CD14-positive monocyte (primary cell): ENCODE results near the gene GLA. TPM values are rescaled to one million over a fixed set of nuclear protein-coding genes. Genes with fewer than 3 reads are reported as not detected.
A peak's percentile ranks its signal among the peaks of the same experiment; 100 is the strongest.

Source experiments
- DNase-seq, 3 donors: peaks; one replicate each; pipeline ENCODE4 v3.0.0-alpha.2; 2011 to 2022
- H2AFZ ChIP-seq: 2 replicates; pipeline ENCODE4 v1.6.0; 2012; ENCODE audit warnings: mild to moderate bottlenecking, low read depth, low read length, inconsistent platforms; ENCODE audit not compliant: insufficient read depth, poor library complexity, severe bottlenecking
- H3K27ac ChIP-seq, 2 donors: 1 replicate in 1 of 2; 2 replicates in 1 of 2; pipeline ENCODE4 v1.5.1; 2012 to 2013; ENCODE audit warnings: low read length in 2 of 2, control low read depth in 1 of 2, inconsistent platforms in 1 of 2, low read depth in 1 of 2, mild to moderate bottlenecking in 1 of 2
- H3K27me3 ChIP-seq, 2 donors: one replicate each; pipeline versions ENCODE4 v1.6.0 to v1.6.1; 2011 to 2013; ENCODE audit warnings: low read length in 2 of 2; ENCODE audit not compliant: control insufficient read depth in 2 of 2, insufficient read depth in 2 of 2
- H3K36me3 ChIP-seq, 2 donors: replicated peaks in 1 of 2; 1 replicate in 1 of 2; 2 replicates in 1 of 2; pipeline versions ENCODE4 v1.5.1 to v1.6.1; 2012 to 2013; ENCODE audit warnings: low read length in 2 of 2, control low read depth in 1 of 2, inconsistent platforms in 1 of 2, mild to moderate bottlenecking in 1 of 2; ENCODE audit not compliant: insufficient read depth in 2 of 2, control insufficient read depth in 1 of 2
- H3K4me1 ChIP-seq, 2 donors: 1 replicate in 1 of 2; 2 replicates in 1 of 2; pipeline versions ENCODE4 v1.5.1 to v1.6.1; 2012 to 2013; ENCODE audit warnings: low read length in 2 of 2, control low read depth in 1 of 2, inconsistent platforms in 1 of 2, mild to moderate bottlenecking in 1 of 2, moderate library complexity in 1 of 2; ENCODE audit not compliant: insufficient read depth in 2 of 2, control insufficient read depth in 1 of 2
- H3K4me2 ChIP-seq: replicated peaks from 2 replicates; pipeline ENCODE3; 2012; ENCODE audit warnings: low read length, moderate library complexity, mild to moderate bottlenecking; ENCODE audit not compliant: poor library complexity, severe bottlenecking; ENCODE audit errors: extremely low read depth
- H3K4me3 ChIP-seq, 3 experiments: fragments of 200-600 bp in 1 of 3; sonication (generic) in 1 of 3; replicated peaks in 1 of 3; 1 replicate in 2 of 3; 2 replicates in 1 of 3; pipeline ENCODE4 v1.5.1; 2011 to 2013; ENCODE audit warnings: low read length in 3 of 3, mild to moderate bottlenecking in 3 of 3, control low read depth in 2 of 3, low read depth in 2 of 3, inconsistent platforms in 1 of 3, moderate library complexity in 1 of 3
- H3K79me2 ChIP-seq: 2 replicates; pipeline ENCODE4 v1.6.0; 2012; ENCODE audit warnings: mild to moderate bottlenecking, control low read depth, inconsistent platforms, low read length, moderate library complexity; ENCODE audit not compliant: insufficient read depth
- H3K9ac ChIP-seq: 2 replicates; pipeline ENCODE4 v1.6.0; 2017; ENCODE audit warnings: low read length, mild to moderate bottlenecking; ENCODE audit not compliant: insufficient read depth, poor library complexity, severe bottlenecking
- H3K9me3 ChIP-seq, 2 donors: replicated peaks in 1 of 2; 1 replicate in 1 of 2; 2 replicates in 1 of 2; pipeline versions ENCODE4 v1.5.1 to v1.6.1; 2012 to 2013; ENCODE audit warnings: low read length in 2 of 2, control low read depth in 1 of 2; ENCODE audit not compliant: control insufficient read depth in 1 of 2, insufficient read depth in 1 of 2
- H4K20me1 ChIP-seq: 2 replicates; pipeline ENCODE4 v1.6.0; 2012; ENCODE audit warnings: mild to moderate bottlenecking, low read length, control low read depth, moderate library complexity; ENCODE audit not compliant: insufficient read depth
- H3K27ac Mint-ChIP-seq, 7 donors: one replicate each; pipeline ENCODE4 v1.8.0; 2020; ENCODE audit warnings: mild to moderate bottlenecking in 7 of 7, mixed read lengths in 7 of 7, moderate library complexity in 6 of 7, inconsistent platforms in 2 of 7
- H3K27me3 Mint-ChIP-seq, 3 donors: one replicate each; pipeline ENCODE4 v1.8.0; 2021 to 2022; ENCODE audit warnings: low read depth in 3 of 3, mild to moderate bottlenecking in 3 of 3, mixed read lengths in 3 of 3, moderate library complexity in 3 of 3, inconsistent platforms in 1 of 3
- H3K36me3 Mint-ChIP-seq, 2 donors: one replicate each; pipeline ENCODE4 v1.8.0; 2020; ENCODE audit warnings: mixed read lengths in 2 of 2, inconsistent platforms in 1 of 2, mild to moderate bottlenecking in 1 of 2
- H3K4me1 Mint-ChIP-seq: one replicate; pipeline ENCODE4 v1.8.0; 2020; ENCODE audit warnings: mild to moderate bottlenecking, mixed read lengths
- H3K4me3 Mint-ChIP-seq, 2 donors: one replicate each; pipeline ENCODE4 v1.8.0; 2020; ENCODE audit warnings: mild to moderate bottlenecking in 2 of 2, mixed read lengths in 2 of 2, moderate library complexity in 1 of 2
- H3K9me3 Mint-ChIP-seq, 7 donors: one replicate each; pipeline ENCODE4 v1.8.0; 2020 to 2022; ENCODE audit warnings: mixed read lengths in 7 of 7, mild to moderate bottlenecking in 6 of 7, moderate library complexity in 6 of 7, inconsistent platforms in 2 of 7
- CTCF ChIP-seq: fragments of 200-600 bp; IDR thresholded peaks from one replicate; pipeline ENCODE4 v1.8.0; 2022; ENCODE audit warnings: antibody characterized with exemption, mild to moderate bottlenecking
- WGBS: methylation state at CpG from one replicate; pipeline ENCODE4 v1.1.5; 2013; ENCODE audit warnings: missing lambda C conversion rate; ENCODE audit not compliant: insufficient coverage; 5-methylcytosine and 5-hydroxymethylcytosine counted together
- intact Hi-C, 2 donors: fragments of 100-400 bp; cut with micrococcal nuclease; formaldehyde crosslinking; loops; one replicate each; pipeline versions ENCODE4 v1.15.0 to v1.15.1; 2023
- polyA plus RNA-seq, 3 donors: library from polyadenylated mRNA; depleted of rRNA in 1 of 3; unstranded in 2 of 3; stranded (reverse) in 1 of 3; fragments of 300-500 nt in 2 of 3; fragments of >200 nt in 1 of 3; fragmentation: Illumina TruSeq in 2 of 3; gene quantifications; 1 replicate in 2 of 3; 2 replicates in 1 of 3; pipeline ENCODE4 v1.2.3, GENCODE V29; 2012 to 2021

Gene GLA
- polyA plus RNA-seq, 3 donors: 64.0 to 101 (median 80.0) TPM

DNA sequence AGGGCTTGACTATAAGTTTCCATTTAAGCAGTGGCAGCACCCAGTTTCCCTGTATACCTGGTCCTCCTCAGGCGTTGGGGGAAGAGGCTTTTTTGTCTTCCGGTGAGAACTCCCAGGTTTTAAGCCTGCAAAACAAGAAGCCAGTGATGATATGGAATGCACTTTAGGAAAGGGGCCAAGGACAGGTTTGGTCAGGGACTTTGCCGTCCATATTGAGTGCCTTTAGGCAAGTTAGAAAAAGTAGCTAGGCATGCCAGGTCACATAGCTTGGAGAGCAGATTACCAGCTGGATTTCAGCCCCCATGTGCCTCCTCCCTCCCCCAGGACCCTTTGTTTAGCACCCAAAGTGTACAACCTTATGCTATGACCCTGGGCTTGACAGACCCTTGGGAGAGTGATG, 45.6 kb downstream of the GLA start:
- Mint-ChIP-seq H3K27ac (no peak overlapping the region), H3K4me1 (no peaks in the 10 kb centered on the region), H3K36me3 (peaks cover 62 to 81% of the 10 kb centered on the region in 2 donors), H3K27me3 (peaks cover 0 to 1% (median 0%) of the 10 kb centered on the region in 3 donors), H3K9me3 (no peaks in the 10 kb centered on the region), H3K4me3 (no peak overlapping the region)
- Histone ChIP-seq H3K9me3 (no peaks in the 10 kb centered on the region), H3K4me3 (no peak overlapping the region), H3K36me3 (peaks cover 69 to 89% of the 10 kb centered on the region in 2 donors), H3K9ac (no peak overlapping the region), H2AFZ (no peak overlapping the region), H3K79me2 (no peaks in the 10 kb centered on the region), H3K27ac (no peak overlapping the region), H3K4me2 (no peak overlapping the region), H3K27me3 (no peaks in the 10 kb centered on the region), H4K20me1 (no peaks in the 10 kb centered on the region), H3K4me1 (no peaks in the 10 kb centered on the region)
- no peak for TF ChIP-seq CTCF
- no CpG with 5 or more reads among the region's 3 CpGs for WGBS
- DNase-seq: no peak
- intact Hi-C loops: no loop called here

DNA sequence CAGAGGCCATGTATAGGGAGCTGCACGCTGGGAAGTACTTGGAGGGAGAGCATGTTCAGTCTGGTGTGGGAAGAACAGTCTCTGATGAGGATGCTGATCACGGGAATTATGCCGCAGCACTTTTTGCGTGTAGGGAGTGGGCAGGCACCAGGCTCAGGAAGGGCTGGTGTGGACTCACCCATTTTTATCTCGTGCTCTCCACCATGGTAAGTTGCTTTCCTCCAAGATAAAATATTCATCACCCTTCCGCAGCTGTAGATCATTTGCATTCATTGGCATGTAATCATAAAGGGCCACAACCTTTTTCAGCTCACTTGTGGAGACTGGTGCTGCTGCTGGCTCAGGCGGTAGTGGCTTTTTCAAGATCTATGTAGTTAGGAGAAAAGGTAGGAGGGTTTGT, 47.3 kb downstream of the GLA start:
- intact Hi-C loops: no loop called here
- no peaks in the 10 kb centered on the region for H3K79me2 ChIP-seq
- peaks cover 75 to 92% of the 10 kb centered on the region in 2 donors for H3K36me3 ChIP-seq
- H3K27ac ChIP-seq: no peak overlapping the region
- no peak overlapping the region for H2AFZ ChIP-seq
- H3K4me3 ChIP-seq: no peak overlapping the region
- 88% methylated on average over 1 of the region's 7 CpGs for WGBS
- Mint-ChIP-seq H3K36me3 (peaks cover 77 to 87% of the 10 kb centered on the region in 2 donors), H3K4me3 (no peak overlapping the region), H3K27ac (peak overlapping the region in 1 of 7 donors; percentile 49), H3K4me1 (no peaks in the 10 kb centered on the region), H3K9me3 (no peaks in the 10 kb centered on the region), H3K27me3 (peaks cover 0 to 1% (median 0%) of the 10 kb centered on the region in 3 donors)
- H3K27me3 ChIP-seq: no peaks in the 10 kb centered on the region
- no peaks in the 10 kb centered on the region for H4K20me1 ChIP-seq
- H3K9ac ChIP-seq: no peak overlapping the region
- H3K4me1 ChIP-seq: no peaks in the 10 kb centered on the region
- no peak for DNase-seq
- no peak for TF ChIP-seq CTCF
- no peaks in the 10 kb centered on the region for H3K9me3 ChIP-seq
- H3K4me2 ChIP-seq: no peak overlapping the region
